ENCODE measurements around the gene MEIOB. TPM values are rescaled to one million over a fixed set of nuclear protein-coding genes. Genes with fewer than 3 reads are reported as not detected.

Gene MEIOB
- total RNA-seq, 1 donor from 2014 or later, result 0.20 TPM

DNA sequence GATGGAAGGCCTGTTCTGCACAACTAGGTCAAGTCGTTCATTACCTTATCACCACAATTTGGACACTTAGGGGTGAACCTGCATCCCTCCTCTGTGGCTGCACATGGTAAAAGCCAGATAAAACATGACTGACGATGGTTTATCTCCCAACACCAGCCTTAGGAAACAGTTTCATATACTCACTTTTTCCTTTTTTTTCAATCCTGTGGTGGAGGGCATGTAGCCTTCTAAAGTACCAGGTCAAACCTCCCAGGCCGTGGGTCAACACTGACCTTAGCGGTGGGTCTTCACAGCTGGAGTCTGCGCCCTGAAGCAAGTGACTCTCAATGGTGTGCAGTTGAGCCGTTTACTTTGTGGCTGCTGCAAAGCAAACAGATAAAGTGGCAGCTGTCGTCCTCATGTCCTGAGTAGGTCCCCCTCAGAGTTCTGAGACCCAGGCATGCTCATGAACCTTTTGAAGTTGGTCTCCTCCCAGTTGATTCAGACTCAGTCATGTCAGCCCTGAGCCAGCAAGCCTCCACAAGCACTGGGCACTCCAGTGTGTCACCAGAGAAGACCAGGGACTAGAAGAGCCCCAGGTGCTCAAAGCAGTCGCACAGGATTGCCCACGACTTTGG is 39.0 kb downstream of the MEIOB start:
- no peak for ATAC-seq
- DNase-seq (ENCODE audit: low spot score), result peak; percentile 30

- no peak for ATAC-seq
- DNase-seq (ENCODE audit: low spot score), result peak; percentile 42
Measured at GRCh38 chr16:1831186-1832075, 40.5 kb downstream of the MEIOB start.

- DNase-seq (ENCODE audit: low spot score), result peak; percentile 82
- peak; percentile 31 for ATAC-seq
Measured at GRCh38 chr16:1830213-1830612, 41.8 kb downstream of the MEIOB start.

DNA sequence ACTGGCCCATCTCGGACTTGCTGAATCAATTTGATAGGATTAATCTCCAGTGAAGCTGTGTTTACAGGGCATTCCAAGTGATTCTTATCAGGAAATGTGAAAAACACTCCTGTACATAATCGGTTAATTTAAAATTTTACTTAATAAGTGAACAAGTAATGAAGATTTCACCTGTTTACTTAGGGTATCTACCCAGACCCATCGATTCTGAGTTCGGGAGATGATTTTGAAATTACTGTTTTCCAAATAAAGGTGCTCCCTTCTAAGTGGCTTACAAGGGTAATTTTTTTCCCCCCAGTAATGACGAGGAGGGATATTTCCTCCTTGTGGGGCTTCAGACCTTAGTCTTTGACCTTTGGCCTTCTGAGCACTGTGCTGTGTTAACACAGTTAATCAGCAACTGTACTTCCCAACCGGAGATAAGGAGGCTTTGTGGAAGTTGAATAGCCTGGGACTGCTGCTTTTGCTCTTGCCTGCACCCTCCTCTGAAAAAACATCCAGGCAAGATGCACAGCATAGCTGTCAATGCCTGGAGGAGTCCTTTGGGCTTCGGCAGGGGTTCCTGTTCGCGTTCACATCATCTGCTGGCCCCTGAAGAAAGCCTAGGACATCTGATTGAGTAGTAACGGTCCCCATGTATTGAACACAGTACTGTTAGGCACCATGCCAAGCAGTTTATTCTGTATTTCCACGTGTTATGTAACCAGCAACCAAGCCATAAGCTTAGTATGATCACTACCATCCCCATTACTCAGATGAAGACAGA is 43.1 kb downstream of the MEIOB start:
- ATAC-seq, result peak; percentile 4

DNA sequence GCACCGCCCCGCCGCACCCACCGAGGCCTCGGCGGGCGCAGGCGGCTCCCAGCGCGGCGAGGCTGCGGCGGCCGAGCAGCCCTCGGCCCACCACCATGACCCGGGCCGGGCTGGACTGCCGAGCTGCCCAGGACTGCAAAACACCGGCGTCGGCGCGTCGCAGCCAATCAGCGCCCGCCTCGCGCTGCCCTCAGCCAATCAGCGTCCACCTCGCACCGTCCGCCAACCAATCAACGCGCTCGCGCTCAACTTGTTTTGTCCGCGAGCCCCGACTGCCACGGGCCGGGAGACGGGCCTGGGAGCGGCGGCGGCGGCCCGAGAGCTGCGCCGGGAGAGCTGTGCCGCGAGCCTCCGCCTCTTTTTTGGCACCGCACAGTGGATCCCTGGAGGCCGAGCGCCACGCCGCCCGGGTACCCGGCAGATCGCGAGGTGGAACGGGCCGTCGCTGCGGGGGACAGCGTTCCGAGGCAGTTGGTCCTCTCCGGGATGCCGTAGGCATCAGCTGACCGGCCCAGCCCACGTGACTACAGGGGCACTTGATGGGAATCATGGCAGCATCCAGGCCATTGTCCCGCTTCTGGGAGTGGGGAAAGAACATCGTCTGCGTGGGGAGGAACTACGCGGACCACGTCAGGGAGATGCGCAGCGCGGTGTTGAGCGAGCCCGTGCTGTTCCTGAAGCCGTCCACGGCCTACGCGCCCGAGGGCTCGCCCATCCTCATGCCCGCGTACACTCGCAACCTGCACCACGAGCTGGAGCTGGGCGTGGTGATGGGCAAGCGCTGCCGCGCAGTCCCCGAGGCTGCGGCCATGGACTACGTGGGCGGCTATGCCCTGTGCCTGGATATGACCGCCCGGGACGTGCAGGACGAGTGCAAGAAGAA is 45.0 kb downstream of the MEIOB start, which contains the start of the genes FAHD1 and HAGH:
TSS of gene FAHD1 (plus strand) at position 516 of the 883 bp plus-strand sequence. CDS start at position 549, 33 bp downstream.
TSS of gene HAGH (minus strand) at position 135 of the 883 bp plus-strand sequence. CDS start at position 97, 38 bp downstream.
- ATAC-seq, result peak; percentile 67
- peak; percentile 96 for DNase-seq (ENCODE audit: low spot score)

More for the DNA sequence above, 43.1 kb downstream of the MEIOB start:
- DNase-seq (ENCODE audit: low spot score), result peak; percentile 55

GRCh38 chr16:1825864-1826690 is 45.9 kb downstream of the MEIOB start:
- peak; percentile 48 for DNase-seq (ENCODE audit: low spot score)
- peak; percentile 5 for ATAC-seq

- ATAC-seq, result peak; percentile 30
Measured at GRCh38 chr16:1825381-1825863, 46.5 kb downstream of the MEIOB start.

GRCh38 chr16:1823821-1824220 is 48.1 kb downstream of the MEIOB start:
- ATAC-seq (peak; percentile 26), DNase-seq (ENCODE audit: low spot score) (no peak)

More at GRCh38 chr16:1825381-1825863, 46.5 kb downstream of the MEIOB start:
- DNase-seq (ENCODE audit: low spot score), result peak; percentile 88

- DNase-seq (ENCODE audit: low spot score), result no peak
- no peak for ATAC-seq
Measured at GRCh38 chr16:1822801-1823200, 49.2 kb downstream of the MEIOB start.

- DNase-seq (ENCODE audit: low spot score) (no peak), ATAC-seq (no peak)
Measured at GRCh38 chr16:1821861-1822611, 49.9 kb downstream of the MEIOB start.

DNA sequence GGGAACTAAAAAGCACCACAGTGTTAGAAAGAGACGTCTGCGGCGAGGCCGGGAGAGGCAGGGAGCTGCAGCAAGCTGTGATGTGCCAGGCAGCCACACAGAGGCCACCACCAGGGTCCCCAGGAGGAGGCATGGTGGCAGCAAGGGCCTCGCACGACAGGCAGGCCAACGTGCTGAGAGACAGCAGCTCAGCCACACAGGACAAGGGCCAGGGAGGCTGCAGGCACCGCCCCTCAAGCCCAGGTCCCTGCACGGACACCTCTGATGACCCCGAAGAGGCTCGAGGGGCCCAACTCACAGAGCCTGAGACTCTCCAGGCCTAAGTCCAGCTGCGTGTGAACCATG is 51.0 kb downstream of the MEIOB start:
- DNase-seq (ENCODE audit: low spot score) (no peak), ATAC-seq (no peak)

DNA sequence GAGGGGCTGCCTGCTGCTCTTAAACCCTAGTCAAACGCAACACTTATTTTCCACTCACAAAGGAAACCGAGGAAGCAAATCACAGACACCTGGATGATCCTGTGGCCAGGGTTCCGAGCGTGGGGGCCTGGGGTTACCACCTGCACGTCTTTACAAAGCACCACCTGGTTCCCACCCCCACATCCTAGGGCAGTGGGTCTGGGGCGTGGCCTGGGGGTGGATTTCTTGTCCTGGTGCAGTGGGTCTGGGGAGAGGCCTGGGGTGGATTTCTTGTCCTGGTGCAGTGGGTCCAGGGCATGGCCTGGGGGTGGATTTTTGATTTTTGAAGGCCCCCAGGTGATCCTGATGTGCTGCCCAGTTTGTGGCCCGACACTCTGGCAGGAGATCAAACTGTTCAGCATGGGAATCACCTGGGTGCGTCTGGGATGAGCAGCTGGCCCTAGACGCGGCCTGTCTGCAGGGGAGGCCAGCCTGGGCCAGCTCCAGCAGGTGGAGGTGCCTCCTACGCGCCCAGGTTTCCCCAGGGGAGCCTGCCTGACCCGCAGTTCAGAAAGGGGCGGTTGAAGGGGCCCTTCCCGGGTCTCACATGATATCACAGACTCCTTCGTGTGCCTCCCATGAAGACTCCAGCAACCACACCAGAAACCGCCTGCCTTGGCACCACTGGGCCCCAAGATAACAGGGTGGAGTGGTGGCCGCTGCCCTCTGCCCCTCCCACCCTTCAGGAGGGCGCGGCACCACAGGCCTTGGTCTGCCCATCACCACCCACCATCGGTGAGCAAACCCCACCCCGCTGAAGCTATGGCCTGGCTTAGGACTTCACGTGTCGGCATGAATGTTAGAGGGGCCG is 51.6 kb downstream of the MEIOB start:
- DNase-seq (ENCODE audit: low spot score) (no peak), ATAC-seq (no peak)

GRCh38 chr16:1819611-1820010 is 52.4 kb downstream of the MEIOB start:
- ATAC-seq (no peak), DNase-seq (ENCODE audit: low spot score) (no peak)

DNA sequence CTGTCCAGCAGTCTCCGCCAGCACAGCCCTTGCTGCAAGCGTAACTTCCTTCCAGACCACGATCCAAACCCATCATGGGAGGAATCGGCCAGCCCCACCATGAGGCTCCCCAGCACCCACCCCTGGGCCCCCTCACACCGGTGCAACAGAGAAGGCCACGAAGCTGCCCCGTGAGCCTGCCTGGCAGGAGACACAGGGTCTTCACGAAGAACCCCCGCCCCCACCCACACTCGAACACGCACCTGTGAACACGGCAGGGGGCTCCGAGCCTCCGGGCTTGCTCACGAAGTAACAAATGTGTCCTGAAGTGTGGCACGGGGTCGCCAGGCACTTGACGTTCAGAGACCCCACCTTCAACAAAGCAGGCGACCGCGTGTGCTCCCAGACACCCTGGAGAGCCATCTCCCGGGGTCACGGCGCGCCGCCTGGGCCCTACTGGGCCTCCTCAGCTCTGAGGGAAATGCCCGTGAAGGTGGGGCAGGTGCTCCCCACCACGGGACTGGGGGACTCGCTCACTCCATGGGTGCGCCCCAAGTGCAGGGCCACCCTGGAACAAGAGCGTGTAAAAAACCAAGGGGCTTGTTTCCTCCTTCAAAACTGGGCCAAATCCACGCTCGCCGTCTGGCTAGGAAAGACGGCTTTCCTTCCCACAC is 53.0 kb downstream of the MEIOB start:
- no peak for ATAC-seq
- no peak for DNase-seq (ENCODE audit: low spot score)

GRCh38 chr16:1818204-1818872 is 53.6 kb downstream of the MEIOB start:
- ATAC-seq (peak; percentile 1), DNase-seq (ENCODE audit: low spot score) (no peak)

- ATAC-seq (peak; percentile 64), DNase-seq (ENCODE audit: low spot score) (peak; percentile 79)
Measured at GRCh38 chr16:1817716-1818115, 54.2 kb downstream of the MEIOB start.

GRCh38 chr16:1817276-1817589 is 54.7 kb downstream of the MEIOB start:
- DNase-seq (ENCODE audit: low spot score) (no peak), ATAC-seq (no peak)
